T-cell (primary cell): ENCODE measurements around the gene ABTB2. TPM values are rescaled to one million over a fixed set of nuclear protein-coding genes. Genes with fewer than 3 reads are reported as not detected.
A peak's percentile ranks its signal among the peaks of the same experiment; 100 is the strongest.

ENCODE experiments used
- ATAC-seq, 4 experiments: fragments of 200-7000 bp in 3 of 4; fragments of 150-1000 bp in 1 of 4; cut with Tn5 transposase; replicated peaks in 1 of 4; 1 replicate in 3 of 4; 2 replicates in 1 of 4; pipeline ENCODE4 v1.10.0; 2021; ENCODE audit warnings: moderate library complexity in 3 of 4, mild to moderate bottlenecking in 2 of 4, moderate number of reproducible peaks in 1 of 4
- CTCF ChIA-PET, 2 donors: fragments of 300-600 bp; sonication (Branson Sonifier 250); formaldehyde crosslinking; loops; one replicate each; lab custom pipeline; 2022; ENCODE audit warnings: antibody characterized with exemption in 2 of 2; lab: Charles Lee
- POLR2A ChIA-PET, 2 donors: fragments of 300-600 bp; sonication (Branson Sonifier 250); formaldehyde crosslinking; loops; one replicate each; lab custom pipeline; 2022; ENCODE audit warnings: antibody characterized with exemption in 2 of 2; lab: Charles Lee
- DNase-seq, 35 experiments: peaks; one replicate each; pipeline versions ENCODE4 v3.0.0 to v3.0.0-alpha.2; 2013 to 2023
- H3K27ac ChIP-seq: one replicate; pipeline ENCODE4 v1.5.1; 2013; ENCODE audit warnings: low read length
- H3K27me3 ChIP-seq, 2 experiments: replicated peaks in 1 of 2; 1 replicate in 1 of 2; 2 replicates in 1 of 2; pipeline versions ENCODE4 v1.6.1 to v1.7.0; 2013; ENCODE audit warnings: low read length in 1 of 2, mixed read lengths in 1 of 2; ENCODE audit not compliant: control insufficient read depth in 2 of 2, insufficient read depth in 2 of 2; ENCODE audit errors: extremely low read depth in 1 of 2
- H3K36me3 ChIP-seq, 2 donors: 1 replicate in 1 of 2; 2 replicates in 1 of 2; pipeline versions ENCODE4 v1.6.1 to v1.7.0; 2013; ENCODE audit warnings: low read length in 1 of 2; ENCODE audit not compliant: control insufficient read depth in 2 of 2, insufficient read depth in 1 of 2; ENCODE audit errors: extremely low read depth in 1 of 2
- H3K4me1 ChIP-seq, 2 experiments: 1 replicate in 1 of 2; 2 replicates in 1 of 2; pipeline versions ENCODE4 v1.6.1 to v1.7.0; 2013; ENCODE audit warnings: low read length in 2 of 2, mixed read lengths in 1 of 2; ENCODE audit not compliant: insufficient read depth in 2 of 2, control insufficient read depth in 1 of 2; ENCODE audit errors: extremely low read depth in 1 of 2
- H3K4me3 ChIP-seq, 2 donors: 1 replicate in 1 of 2; 2 replicates in 1 of 2; pipeline versions ENCODE4 v1.5.1 to v1.7.0; 2013; ENCODE audit warnings: mild to moderate bottlenecking in 2 of 2, low read length in 1 of 2, moderate library complexity in 1 of 2; ENCODE audit not compliant: control insufficient read depth in 1 of 2; ENCODE audit errors: extremely low read depth in 1 of 2
- H3K9me3 ChIP-seq: 2 replicates; pipeline ENCODE4 v1.7.0; 2013
- H3K27ac Mint-ChIP-seq, 2 donors: one replicate each; pipeline ENCODE4 v1.8.0; 2020 to 2021; ENCODE audit warnings: mild to moderate bottlenecking in 2 of 2, mixed read lengths in 2 of 2
- H3K27me3 Mint-ChIP-seq, 2 donors: one replicate each; pipeline ENCODE4 v1.8.0; 2021 to 2022; ENCODE audit warnings: mixed read lengths in 2 of 2
- H3K36me3 Mint-ChIP-seq: one replicate; pipeline ENCODE4 v1.8.0; 2021; ENCODE audit warnings: mixed read lengths
- H3K4me1 Mint-ChIP-seq, 3 donors: one replicate each; pipeline ENCODE4 v1.8.0; 2020 to 2022; ENCODE audit warnings: mixed read lengths in 3 of 3, mild to moderate bottlenecking in 1 of 3
- H3K4me3 Mint-ChIP-seq, 3 donors: one replicate each; pipeline ENCODE4 v1.8.0; 2020 to 2022; ENCODE audit warnings: mild to moderate bottlenecking in 3 of 3, mixed read lengths in 3 of 3, moderate library complexity in 3 of 3
- H3K9me3 Mint-ChIP-seq, 3 donors: one replicate each; pipeline ENCODE4 v1.8.0; 2020 to 2022; ENCODE audit warnings: mixed read lengths in 3 of 3
- WGBS: methylation state at CpG from one replicate; pipeline ENCODE4 v1.1.5; 2013; ENCODE audit warnings: missing lambda C conversion rate; ENCODE audit not compliant: insufficient coverage; 5-methylcytosine and 5-hydroxymethylcytosine counted together
- total RNA-seq, 35 experiments: library from RNA in 6 of 35; stranded (reverse) in 6 of 35; fragments of 120-200 nt in 1 of 35; gene quantifications; one replicate each; pipeline versions ENCODE4 v1.2.1 to v1.2.4 and lab custom pipeline; 2013 to 2026

ABTB2 gene
- total RNA-seq, 5 donors from 2014 or later (not counting 1 experiment from before 2014, with no cell fraction given) = 0.50 to 0.93 (median 0.82) TPM

DNA sequence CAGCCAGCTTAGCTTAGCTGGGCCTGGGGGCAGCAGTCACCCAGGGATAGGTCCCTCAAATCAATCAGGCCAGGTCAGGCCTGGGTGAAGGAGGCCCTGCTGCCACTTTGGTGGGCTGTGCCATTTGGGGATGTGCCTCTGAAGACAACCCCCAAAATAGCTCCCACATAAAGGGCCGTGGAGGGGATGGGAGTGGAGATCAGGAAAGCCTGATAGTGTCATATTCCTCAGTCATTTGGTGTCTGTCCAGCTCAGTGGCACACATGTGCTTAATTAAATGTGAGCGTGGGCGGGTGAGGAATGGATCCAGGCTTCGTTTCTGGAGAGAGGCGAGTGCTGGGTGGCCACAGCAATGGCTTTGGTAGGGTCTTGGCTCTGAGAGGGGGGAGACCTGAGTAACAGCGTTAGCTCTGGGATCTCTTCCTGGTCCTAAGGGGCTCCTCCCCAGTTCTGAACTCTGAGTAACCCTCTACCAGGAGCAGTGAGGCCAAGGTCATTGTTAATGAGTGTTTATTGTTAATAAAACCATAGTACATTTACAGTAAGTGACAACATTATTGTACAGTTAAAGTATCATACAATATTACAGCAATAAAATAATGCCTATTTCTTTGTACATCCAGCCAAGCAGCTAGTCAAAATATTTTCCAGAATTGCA, 207.2 kb downstream of the ABTB2 start:
- H3K4me1 ChIP-seq = no peaks in the 10 kb centered on the region
- H3K27me3 Mint-ChIP-seq = no peaks in the 10 kb centered on the region
- H3K36me3 ChIP-seq = peaks cover 14 to 50% of the 10 kb centered on the region in 2 donors
- ChIA-PET POLR2A (no interaction called here), CTCF (interaction anchor here (1.0 to 1.2 kb wide), 2 partner anchors 23 to 342 kb away, joined by 3 to 5 read pairs; no protein-coding TSS in a partner anchor)
- ATAC-seq = no peak
- H3K27me3 ChIP-seq = no peaks in the 10 kb centered on the region
- no peaks in the 10 kb centered on the region for H3K9me3 ChIP-seq
- peaks cover 0 to 11% (median 5%) of the 10 kb centered on the region in 3 donors for H3K4me1 Mint-ChIP-seq
- DNase-seq = no peak
- H3K27ac Mint-ChIP-seq = no peak overlapping the region
- WGBS = no CpG with 5 or more reads among the region's 6 CpGs
- H3K9me3 Mint-ChIP-seq = no peaks in the 10 kb centered on the region
- H3K4me3 Mint-ChIP-seq = no peak overlapping the region
- H3K27ac ChIP-seq = no peak overlapping the region
- no peak overlapping the region for H3K4me3 ChIP-seq
- peaks cover 31% of the 10 kb centered on the region for H3K36me3 Mint-ChIP-seq

GRCh38 chr11:34149786-34150185, 208.0 kb downstream of the ABTB2 start:
- H3K36me3 Mint-ChIP-seq = peaks cover 37% of the 10 kb centered on the region
- Histone ChIP-seq H3K9me3 (no peaks in the 10 kb centered on the region), H3K36me3 (peaks cover 14 to 59% of the 10 kb centered on the region in 2 donors), H3K4me1 (no peaks in the 10 kb centered on the region), H3K27me3 (no peaks in the 10 kb centered on the region), H3K27ac (no peak overlapping the region), H3K4me3 (no peak overlapping the region)
- peak in 1 of 35 experiments; percentile 19 for DNase-seq
- no peak for ATAC-seq
- H3K27me3 Mint-ChIP-seq = no peaks in the 10 kb centered on the region
- H3K4me1 Mint-ChIP-seq = peaks cover 0 to 11% (median 5%) of the 10 kb centered on the region in 3 donors
- 93% methylated on average over 12 of the region's 13 CpGs for WGBS
- no peaks in the 10 kb centered on the region for H3K9me3 Mint-ChIP-seq
- POLR2A ChIA-PET = no interaction called here
- H3K4me3 Mint-ChIP-seq = no peak overlapping the region
- CTCF ChIA-PET = interaction anchor here (1.0 to 1.2 kb wide), 2 partner anchors 24 to 343 kb away, joined by 3 to 5 read pairs; no protein-coding TSS in a partner anchor
- H3K27ac Mint-ChIP-seq = no peak overlapping the region

GRCh38 chr11:34149274-34149673, 208.5 kb downstream of the ABTB2 start:
- Histone ChIP-seq H3K4me1 (no peaks in the 10 kb centered on the region), H3K4me3 (no peak overlapping the region), H3K27ac (no peak overlapping the region), H3K27me3 (no peaks in the 10 kb centered on the region), H3K36me3 (peaks cover 14 to 64% of the 10 kb centered on the region in 2 donors), H3K9me3 (no peaks in the 10 kb centered on the region)
- ChIA-PET POLR2A (no interaction called here), CTCF (interaction anchor here in 1 of 2 donors (1.0 kb wide), 1 partner anchor 343 kb away, joined by 3 read pairs; no protein-coding TSS in a partner anchor)
- ATAC-seq (no peak), DNase-seq (no peak)
- peaks cover 0 to 11% (median 5%) of the 10 kb centered on the region in 3 donors for H3K4me1 Mint-ChIP-seq
- H3K27ac Mint-ChIP-seq = no peak overlapping the region
- 100% methylated on average over 4 of the region's 7 CpGs for WGBS
- H3K27me3 Mint-ChIP-seq = no peaks in the 10 kb centered on the region
- H3K9me3 Mint-ChIP-seq = no peaks in the 10 kb centered on the region
- peaks cover 40% of the 10 kb centered on the region for H3K36me3 Mint-ChIP-seq
- H3K4me3 Mint-ChIP-seq = no peak overlapping the region

GRCh38 chr11:34148504-34149165, 209.2 kb downstream of the ABTB2 start:
- DNase-seq = no peak
- peaks cover 0 to 11% (median 4%) of the 10 kb centered on the region in 3 donors for H3K4me1 Mint-ChIP-seq
- no peaks in the 10 kb centered on the region for H3K9me3 Mint-ChIP-seq
- no peaks in the 10 kb centered on the region for H3K27me3 ChIP-seq
- POLR2A ChIA-PET = no interaction called here
- CTCF ChIA-PET = no interaction called here
- H3K36me3 Mint-ChIP-seq = peaks cover 40% of the 10 kb centered on the region
- 100% methylated on average over 4 of the region's 16 CpGs for WGBS
- no peaks in the 10 kb centered on the region for H3K9me3 ChIP-seq
- H3K27me3 Mint-ChIP-seq = no peaks in the 10 kb centered on the region
- no peak overlapping the region for H3K4me3 Mint-ChIP-seq
- H3K4me1 ChIP-seq = no peaks in the 10 kb centered on the region
- H3K4me3 ChIP-seq = no peak overlapping the region
- ATAC-seq = no peak
- H3K27ac ChIP-seq = no peak overlapping the region
- no peak overlapping the region for H3K27ac Mint-ChIP-seq
- H3K36me3 ChIP-seq = peaks cover 14 to 70% of the 10 kb centered on the region in 2 donors

GRCh38 chr11:34147581-34147980, 210.2 kb downstream of the ABTB2 start:
- Mint-ChIP-seq H3K9me3 (no peaks in the 10 kb centered on the region), H3K27ac (no peak overlapping the region), H3K36me3 (peaks cover 51% of the 10 kb centered on the region), H3K4me3 (no peak overlapping the region), H3K4me1 (no peaks in the 10 kb centered on the region), H3K27me3 (no peaks in the 10 kb centered on the region)
- Histone ChIP-seq H3K9me3 (no peaks in the 10 kb centered on the region), H3K36me3 (peaks cover 23 to 80% of the 10 kb centered on the region in 2 donors), H3K4me3 (no peak overlapping the region), H3K27me3 (no peaks in the 10 kb centered on the region), H3K27ac (no peak overlapping the region), H3K4me1 (no peaks in the 10 kb centered on the region)
- ATAC-seq (no peak), DNase-seq (no peak)
- ChIA-PET CTCF (interaction anchor here in 1 of 2 donors (0.6 kb wide), 1 partner anchor 1343 kb away, joined by 3 read pairs; no protein-coding TSS in a partner anchor), POLR2A (no interaction called here)
- 90% methylated on average over 4 of the region's 8 CpGs for WGBS

- H3K27me3 ChIP-seq = no peaks in the 10 kb centered on the region
- no peak overlapping the region for H3K4me3 Mint-ChIP-seq
- no peak for DNase-seq
- peaks cover 55% of the 10 kb centered on the region for H3K36me3 Mint-ChIP-seq
- H3K4me3 ChIP-seq = no peak overlapping the region
- no peak overlapping the region for H3K27ac Mint-ChIP-seq
- ChIA-PET CTCF (no interaction called here), POLR2A (no interaction called here)
- whole genome bisulfite sequencing = 93% methylated on average over 3 of the region's 5 CpGs
- H3K9me3 ChIP-seq = no peaks in the 10 kb centered on the region
- H3K36me3 ChIP-seq = peaks cover 23 to 87% of the 10 kb centered on the region in 2 donors
- H3K27ac ChIP-seq = no peak overlapping the region
- H3K4me1 Mint-ChIP-seq = no peaks in the 10 kb centered on the region
- no peak for ATAC-seq
- no peaks in the 10 kb centered on the region for H3K27me3 Mint-ChIP-seq
- no peaks in the 10 kb centered on the region for H3K9me3 Mint-ChIP-seq
- no peaks in the 10 kb centered on the region for H3K4me1 ChIP-seq
These were observed 210.9 kb downstream of the ABTB2 start for GRCh38 chr11:34146866-34147265.
